HepG2 (cell line): ENCODE data around the gene MKRN3. TPM values are rescaled to one million over a fixed set of nuclear protein-coding genes. Genes with fewer than 3 reads are reported as not detected.
A peak's percentile ranks its signal among the peaks of the same experiment; 100 is the strongest.

ENCODE experiments used
- BRF2 ChIP-seq: sonication (generic); formaldehyde crosslinking; IDR thresholded peaks from 2 replicates; pipeline ENCODE4 v1.8.1; 2022; ENCODE audit warnings: mild to moderate bottlenecking, missing genetic modification reagents
- EED ChIP-seq: sonication (generic); formaldehyde crosslinking; IDR thresholded peaks from 2 replicates; pipeline ENCODE4 v1.5.0; 2020; ENCODE audit warnings: mild to moderate bottlenecking, missing genetic modification reagents
- FOSL1 ChIP-seq: sonication (generic); formaldehyde crosslinking; IDR thresholded peaks from 2 replicates; pipeline ENCODE4 v1.9.0; 2021; ENCODE audit warnings: missing genetic modification reagents, borderline replicate concordance
- GMEB2 ChIP-seq: IDR thresholded peaks from 2 replicates; pipeline ENCODE4 v1.6.1; 2016; ENCODE audit warnings: missing biosample characterization, missing genetic modification reagents, low read depth
- HMG20B ChIP-seq: conservative IDR thresholded peaks from 2 replicates; pipeline ENCODE4 v1.6.1; 2016; ENCODE audit warnings: missing genetic modification reagents, missing compliant biosample characterization
- HNRNPUL1 ChIP-seq: fragments of 200-400 bp; formaldehyde crosslinking; IDR thresholded peaks from 2 replicates; pipeline ENCODE4 v1.6.1; 2017; ENCODE audit warnings: low read depth, mild to moderate bottlenecking, low read length, moderate library complexity
- MAX ChIP-seq: IDR thresholded peaks from 2 replicates; pipeline ENCODE4 v1.6.1; 2012; ENCODE audit warnings: inconsistent platforms
- MEF2D ChIP-seq: sonication (generic); formaldehyde crosslinking; IDR thresholded peaks from 2 replicates; pipeline ENCODE4 v1.5.1; 2020; ENCODE audit warnings: mild to moderate bottlenecking, missing genetic modification reagents
- MXI1 ChIP-seq: IDR thresholded peaks from 3 replicates; pipeline ENCODE4 v1.6.1; 2012; ENCODE audit warnings: low read depth, low read length, inconsistent platforms, borderline replicate concordance
- RNF2 ChIP-seq: fragments of 450-650 bp; conservative IDR thresholded peaks from 2 replicates; pipeline ENCODE4 v1.6.1; 2016; ENCODE audit warnings: low read depth
- SNAPC2 ChIP-seq: sonication (generic); formaldehyde crosslinking; IDR thresholded peaks from 2 replicates; pipeline ENCODE4 v1.8.1; 2022; ENCODE audit warnings: mild to moderate bottlenecking, missing genetic modification reagents
- SRY ChIP-seq: sonication (generic); formaldehyde crosslinking; IDR thresholded peaks from 2 replicates; pipeline ENCODE4 v1.8.0; 2022; ENCODE audit warnings: mild to moderate bottlenecking, missing genetic modification reagents
- ZBTB20 ChIP-seq: sonication (generic); formaldehyde crosslinking; IDR thresholded peaks from 2 replicates; pipeline ENCODE4 v1.8.1; 2023; ENCODE audit warnings: missing genetic modification reagents, low read depth, mild to moderate bottlenecking, borderline replicate concordance
- ZNF230 ChIP-seq: sonication (generic); formaldehyde crosslinking; IDR thresholded peaks from 2 replicates; pipeline ENCODE4 v1.4.0; 2020; ENCODE audit warnings: mild to moderate bottlenecking, missing genetic modification reagents
- ZNF263 ChIP-seq: sonication (generic); formaldehyde crosslinking; IDR thresholded peaks from 2 replicates; pipeline ENCODE4 v1.4.0; 2020; ENCODE audit warnings: missing genetic modification reagents
- ZNF431 ChIP-seq: sonication (generic); formaldehyde crosslinking; IDR thresholded peaks from 2 replicates; pipeline ENCODE4 v1.9.0; 2022; ENCODE audit warnings: missing genetic modification reagents, low read depth, mild to moderate bottlenecking, borderline replicate concordance
- ZNF432 ChIP-seq: sonication (generic); formaldehyde crosslinking; IDR thresholded peaks from 2 replicates; pipeline ENCODE4 v1.5.0; 2020; ENCODE audit warnings: missing genetic modification reagents, mild to moderate bottlenecking, borderline replicate concordance
- ZNF501 ChIP-seq: sonication (generic); formaldehyde crosslinking; IDR thresholded peaks from 2 replicates; pipeline ENCODE4 v1.5.1; 2020; ENCODE audit warnings: mild to moderate bottlenecking, moderate library complexity, missing genetic modification reagents
- ZNF576 ChIP-seq: sonication (generic); formaldehyde crosslinking; IDR thresholded peaks from 2 replicates; pipeline ENCODE4 v1.4.0; 2020; ENCODE audit warnings: mild to moderate bottlenecking, missing genetic modification reagents
- ZNF703 ChIP-seq: sonication (generic); formaldehyde crosslinking; IDR thresholded peaks from 2 replicates; pipeline ENCODE4 v1.5.1; 2020; ENCODE audit warnings: missing genetic modification reagents, mild to moderate bottlenecking, moderate library complexity, borderline replicate concordance
- ZNF816 ChIP-seq: sonication (generic); formaldehyde crosslinking; IDR thresholded peaks from 2 replicates; pipeline ENCODE4 v1.8.0; 2022; ENCODE audit warnings: missing genetic modification reagents, mild to moderate bottlenecking, borderline replicate concordance
- polyA plus RNA-seq, 8 experiments: library from polyadenylated mRNA; depleted of rRNA in 3 of 8; stranded (reverse) in 7 of 8; unstranded in 1 of 8; fragments of >200 nt; fragmentation: Illumina TruSeq in 4 of 8; extraction: Trizol in 4 of 8; gene quantifications; 2 replicates each; pipeline versions ENCODE4 v1.2.1 to v1.2.3, GENCODE V29; 2011 to 2016; ENCODE audit warnings: low read depth in 4 of 8, missing spikeins in 1 of 8, mixed read lengths in 1 of 8; ENCODE audit not compliant: insufficient read depth in 1 of 8
- total RNA-seq, 5 experiments: library from RNA; depleted of rRNA; stranded (reverse); fragments of >200 nt; fragmentation: Illumina TruSeq; extraction: Trizol; gene quantifications; 2 replicates each; pipeline ENCODE4 v1.2.3, GENCODE V29; 2016; ENCODE audit warnings: low read depth in 1 of 5
- TF ChIP-seq, protein P1 (sequence below): sonication (generic); formaldehyde crosslinking; IDR thresholded peaks from 2 replicates; pipeline ENCODE4; 2020; ENCODE audit warnings: missing genetic modification reagents, mild to moderate bottlenecking, borderline replicate concordance
- TF ChIP-seq, protein P2 (sequence below): sonication (generic); formaldehyde crosslinking; IDR thresholded peaks from 2 replicates; pipeline ENCODE4 v1.4.0; 2020; ENCODE audit warnings: mild to moderate bottlenecking, missing genetic modification reagents

The MKRN3 gene
- total and polyA plus RNA-seq, 2 of the 13 experiments (the other 11 are each of a cell fraction or from before 2014, with no cell fraction given): 2.4 to 5.2 TPM

DNA sequence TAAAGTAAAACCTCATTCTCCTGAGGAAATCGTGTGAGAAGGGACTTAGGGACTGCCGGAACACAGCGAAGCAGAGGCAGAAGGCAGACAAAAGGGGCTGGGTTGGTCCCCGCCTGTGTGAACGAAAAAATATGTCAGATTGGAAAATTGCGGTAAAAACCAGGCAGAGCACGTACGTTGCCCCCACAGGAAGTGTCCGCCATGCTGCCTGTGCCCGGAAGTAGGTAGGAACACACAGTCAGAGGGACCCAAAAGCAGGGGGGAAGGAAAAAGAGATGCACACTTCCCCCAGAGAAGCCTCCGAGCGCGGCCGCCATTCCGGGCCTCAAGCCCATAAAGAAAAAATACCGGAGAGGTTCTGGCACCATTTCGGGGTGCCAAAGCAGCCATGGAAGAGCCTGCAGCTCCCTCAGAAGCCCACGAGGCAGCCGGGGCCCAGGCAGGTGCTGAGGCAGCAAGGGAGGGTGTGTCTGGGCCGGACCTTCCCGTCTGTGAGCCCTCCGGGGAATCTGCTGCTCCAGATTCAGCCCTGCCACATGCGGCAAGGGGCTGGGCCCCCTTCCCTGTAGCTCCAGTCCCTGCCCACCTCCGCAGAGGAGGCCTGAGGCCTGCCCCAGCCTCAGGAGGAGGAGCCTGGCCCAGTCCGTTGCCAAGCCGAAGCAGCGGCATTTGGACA is at the start of gene MKRN3 (continued):
- no peak for TF ChIP-seq ZBTB20 (CRISPR knock-in tag)
- TF ChIP-seq ZNF263 (CRISPR knock-in tag): no peak
- TF ChIP-seq SRY (CRISPR knock-in tag): no peak
- TF ChIP-seq MAX: peak; percentile 50; the same call in 1 of the 2 replicates
- TF ChIP-seq ZNF816 (CRISPR knock-in tag): no peak
- no peak for TF ChIP-seq GMEB2 (CRISPR knock-in tag)
- no peak for TF ChIP-seq ZNF703 (CRISPR knock-in tag)
- no peak for TF ChIP-seq ZNF432
- TF ChIP-seq, protein P1, sequence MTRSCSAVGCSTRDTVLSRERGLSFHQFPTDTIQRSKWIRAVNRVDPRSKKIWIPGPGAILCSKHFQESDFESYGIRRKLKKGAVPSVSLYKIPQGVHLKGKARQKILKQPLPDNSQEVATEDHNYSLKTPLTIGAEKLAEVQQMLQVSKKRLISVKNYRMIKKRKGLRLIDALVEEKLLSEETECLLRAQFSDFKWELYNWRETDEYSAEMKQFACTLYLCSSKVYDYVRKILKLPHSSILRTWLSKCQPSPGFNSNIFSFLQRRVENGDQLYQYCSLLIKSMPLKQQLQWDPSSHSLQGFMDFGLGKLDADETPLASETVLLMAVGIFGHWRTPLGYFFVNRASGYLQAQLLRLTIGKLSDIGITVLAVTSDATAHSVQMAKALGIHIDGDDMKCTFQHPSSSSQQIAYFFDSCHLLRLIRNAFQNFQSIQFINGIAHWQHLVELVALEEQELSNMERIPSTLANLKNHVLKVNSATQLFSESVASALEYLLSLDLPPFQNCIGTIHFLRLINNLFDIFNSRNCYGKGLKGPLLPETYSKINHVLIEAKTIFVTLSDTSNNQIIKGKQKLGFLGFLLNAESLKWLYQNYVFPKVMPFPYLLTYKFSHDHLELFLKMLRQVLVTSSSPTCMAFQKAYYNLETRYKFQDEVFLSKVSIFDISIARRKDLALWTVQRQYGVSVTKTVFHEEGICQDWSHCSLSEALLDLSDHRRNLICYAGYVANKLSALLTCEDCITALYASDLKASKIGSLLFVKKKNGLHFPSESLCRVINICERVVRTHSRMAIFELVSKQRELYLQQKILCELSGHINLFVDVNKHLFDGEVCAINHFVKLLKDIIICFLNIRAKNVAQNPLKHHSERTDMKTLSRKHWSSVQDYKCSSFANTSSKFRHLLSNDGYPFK (CRISPR knock-in tag): no peak
- TF ChIP-seq EED (CRISPR knock-in tag): no peak
- no peak for TF ChIP-seq BRF2
- TF ChIP-seq, protein P2, sequence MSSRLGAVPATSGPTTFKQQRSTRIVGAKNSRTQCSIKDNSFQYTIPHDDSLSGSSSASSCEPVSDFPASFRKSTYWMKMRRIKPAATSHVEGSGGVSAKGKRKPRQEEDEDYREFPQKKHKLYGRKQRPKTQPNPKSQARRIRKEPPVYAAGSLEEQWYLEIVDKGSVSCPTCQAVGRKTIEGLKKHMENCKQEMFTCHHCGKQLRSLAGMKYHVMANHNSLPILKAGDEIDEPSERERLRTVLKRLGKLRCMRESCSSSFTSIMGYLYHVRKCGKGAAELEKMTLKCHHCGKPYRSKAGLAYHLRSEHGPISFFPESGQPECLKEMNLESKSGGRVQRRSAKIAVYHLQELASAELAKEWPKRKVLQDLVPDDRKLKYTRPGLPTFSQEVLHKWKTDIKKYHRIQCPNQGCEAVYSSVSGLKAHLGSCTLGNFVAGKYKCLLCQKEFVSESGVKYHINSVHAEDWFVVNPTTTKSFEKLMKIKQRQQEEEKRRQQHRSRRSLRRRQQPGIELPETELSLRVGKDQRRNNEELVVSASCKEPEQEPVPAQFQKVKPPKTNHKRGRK (CRISPR knock-in tag): no peak
- no peak for TF ChIP-seq RNF2
- no peak for TF ChIP-seq FOSL1 (CRISPR knock-in tag)
- no peak for TF ChIP-seq HNRNPUL1
- no peak for TF ChIP-seq ZNF230 (CRISPR knock-in tag)
- no peak for TF ChIP-seq ZNF501 (CRISPR knock-in tag)
- 0 out of 3 replicates have a peak, but pooled peaks have one; percentile 41 for TF ChIP-seq MXI1
- no peak for TF ChIP-seq HMG20B (CRISPR knock-in tag)
- no peak for TF ChIP-seq ZNF576 (CRISPR knock-in tag)
- no peak for TF ChIP-seq MEF2D (CRISPR knock-in tag)
- TF ChIP-seq ZNF431 (CRISPR knock-in tag): no peak
- TF ChIP-seq SNAPC2 (CRISPR knock-in tag): no peak
